ENCODE results near the gene COBL.

COBL gene

DNA sequence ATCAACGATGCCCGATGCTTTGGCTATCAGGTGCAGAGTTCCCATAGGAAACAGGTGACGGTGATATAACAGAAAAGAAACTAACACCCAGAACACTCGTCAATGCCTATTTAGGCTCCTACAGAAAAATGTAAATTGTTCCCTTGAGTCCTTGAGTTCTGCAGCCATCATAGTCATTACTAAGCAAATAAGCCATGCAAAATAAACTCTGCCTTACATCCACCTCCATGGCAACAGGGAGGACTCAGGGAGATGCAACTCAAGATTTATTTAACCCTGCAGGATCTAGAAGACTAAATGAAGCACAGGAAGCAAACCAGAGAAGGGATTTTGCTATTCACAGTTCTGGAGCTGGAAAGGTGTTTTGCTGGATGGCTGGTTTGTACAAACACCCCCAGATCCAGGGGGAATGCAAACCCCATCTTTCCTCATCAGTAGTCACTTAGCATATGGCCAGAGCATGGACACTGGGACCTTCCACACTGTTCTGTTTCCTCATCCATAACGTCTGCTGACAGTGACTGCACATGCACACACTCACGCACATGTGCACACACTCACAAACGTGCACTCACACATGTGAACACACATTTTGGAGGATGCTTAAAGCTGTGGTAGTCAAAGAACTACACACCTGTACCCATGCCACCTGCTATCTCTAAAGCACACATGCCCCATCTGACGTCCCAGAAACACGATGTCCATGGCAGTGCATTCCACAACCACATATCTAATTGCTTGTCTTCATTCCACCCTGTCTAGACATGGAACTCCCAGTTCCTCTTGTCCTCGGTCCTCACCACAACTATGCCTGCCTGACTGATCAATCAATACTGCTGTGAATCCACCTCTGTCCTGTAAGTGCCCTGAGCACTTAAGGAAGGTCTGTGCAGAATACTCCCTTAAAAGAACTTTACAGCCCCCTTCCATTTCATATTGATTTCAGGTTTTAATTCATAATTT is 178.2 kb downstream of the COBL start:
- no peak for DNase-seq

DNA sequence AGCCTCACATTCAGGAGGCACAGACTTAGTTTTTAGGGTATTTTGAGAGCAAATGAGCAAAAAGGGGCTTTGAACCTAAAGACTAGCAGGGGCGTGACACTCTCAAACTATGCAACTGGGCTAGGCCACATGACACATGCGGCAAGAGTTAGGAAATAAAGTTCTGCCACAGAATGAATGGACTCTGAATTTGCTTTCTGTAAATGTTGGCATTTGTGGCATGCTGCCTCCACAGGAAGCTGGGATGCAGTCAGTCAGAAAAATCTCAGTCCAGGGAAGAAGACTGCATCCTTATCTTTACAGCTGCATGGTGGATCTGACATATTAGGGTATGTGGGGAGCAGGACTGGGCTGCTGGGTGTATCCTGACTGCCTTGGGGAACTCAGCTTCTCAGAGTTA is 181.0 kb downstream of the COBL start:
- DNase-seq: no peak

DNA sequence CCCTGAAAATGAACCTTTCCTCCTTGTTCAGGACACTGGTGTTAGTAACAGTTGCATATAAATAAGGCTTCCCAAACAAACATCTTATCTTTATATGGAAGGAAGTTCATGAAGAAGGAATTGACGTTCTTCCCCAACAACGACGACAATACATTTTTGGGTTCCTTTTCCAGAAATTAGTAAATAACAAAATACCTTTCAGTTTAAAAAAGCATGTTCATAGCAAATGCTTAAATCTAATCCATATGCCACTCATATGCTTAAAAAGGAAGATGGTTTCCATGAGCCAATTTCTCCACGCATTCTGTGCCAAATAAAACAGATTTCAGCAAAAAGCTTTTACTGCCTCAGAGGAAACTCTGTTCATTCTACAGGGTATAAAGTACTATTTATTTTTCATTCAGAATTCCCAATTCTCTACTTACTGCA is 182.6 kb downstream of the COBL start:
- no peak for DNase-seq

DNA sequence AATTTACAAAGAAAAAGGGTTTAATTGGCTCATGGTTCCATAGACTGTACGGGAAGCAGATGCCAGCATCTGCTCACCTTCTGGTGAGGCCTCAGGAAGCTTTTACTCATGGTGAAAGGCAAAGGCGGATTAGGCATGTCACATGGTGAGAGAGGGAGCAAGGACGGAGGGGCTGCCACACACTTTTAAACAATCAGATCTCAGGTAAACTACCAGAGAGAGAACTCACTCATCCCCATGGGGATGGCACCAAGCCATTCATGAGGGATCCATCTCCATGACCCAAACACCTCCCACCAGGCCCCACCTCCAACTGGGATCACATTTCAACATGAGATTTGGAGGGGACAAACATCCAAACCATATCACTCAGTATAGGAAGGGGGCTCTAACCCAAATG is 183.9 kb downstream of the COBL start:
- no peak for DNase-seq

DNA sequence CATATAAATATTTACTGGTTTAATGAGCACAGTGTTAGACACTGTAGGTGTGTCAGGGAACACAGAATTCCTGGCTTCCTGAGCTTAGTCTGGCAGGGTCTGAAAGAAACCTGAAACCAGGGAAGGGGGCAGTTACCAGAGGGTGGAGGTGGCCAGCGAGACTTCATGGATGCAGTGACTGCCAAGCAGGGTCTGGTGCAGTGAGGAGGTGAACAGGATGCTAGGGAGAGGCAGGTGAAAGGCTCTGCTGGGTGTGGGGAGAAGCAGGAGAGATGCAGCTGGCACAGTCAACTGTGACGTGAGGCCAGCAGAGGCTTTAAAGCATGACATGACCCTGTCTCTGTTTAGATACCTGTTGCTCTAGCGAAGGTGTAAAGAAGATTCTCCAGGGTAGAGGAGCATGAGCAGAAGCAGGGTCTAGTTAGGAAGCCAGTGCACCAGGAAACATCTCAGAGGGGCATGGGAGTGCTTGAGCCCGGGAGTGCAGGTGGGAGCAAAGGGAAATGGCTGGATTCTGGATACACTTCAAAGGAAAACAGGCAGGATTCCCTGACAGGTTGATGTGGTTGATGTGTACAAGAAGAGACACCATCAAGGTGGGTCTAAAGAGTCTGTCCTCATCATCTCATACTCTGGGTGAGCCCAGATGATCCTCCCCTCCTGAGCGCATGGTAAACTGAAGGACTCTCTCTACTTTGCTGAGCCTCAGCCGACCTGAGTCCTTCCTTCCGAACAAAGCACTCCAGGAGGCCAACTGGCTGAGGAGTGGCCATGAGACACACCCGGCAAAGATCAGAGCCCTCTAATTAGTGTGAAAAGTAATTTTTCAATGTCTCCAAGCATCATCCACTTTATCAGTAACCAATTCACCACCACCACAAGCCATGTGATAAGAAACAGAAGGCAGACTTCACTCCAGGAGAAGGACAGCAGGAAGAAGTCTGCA is 186.8 kb downstream of the COBL start:
- DNase-seq: no peak

DNA sequence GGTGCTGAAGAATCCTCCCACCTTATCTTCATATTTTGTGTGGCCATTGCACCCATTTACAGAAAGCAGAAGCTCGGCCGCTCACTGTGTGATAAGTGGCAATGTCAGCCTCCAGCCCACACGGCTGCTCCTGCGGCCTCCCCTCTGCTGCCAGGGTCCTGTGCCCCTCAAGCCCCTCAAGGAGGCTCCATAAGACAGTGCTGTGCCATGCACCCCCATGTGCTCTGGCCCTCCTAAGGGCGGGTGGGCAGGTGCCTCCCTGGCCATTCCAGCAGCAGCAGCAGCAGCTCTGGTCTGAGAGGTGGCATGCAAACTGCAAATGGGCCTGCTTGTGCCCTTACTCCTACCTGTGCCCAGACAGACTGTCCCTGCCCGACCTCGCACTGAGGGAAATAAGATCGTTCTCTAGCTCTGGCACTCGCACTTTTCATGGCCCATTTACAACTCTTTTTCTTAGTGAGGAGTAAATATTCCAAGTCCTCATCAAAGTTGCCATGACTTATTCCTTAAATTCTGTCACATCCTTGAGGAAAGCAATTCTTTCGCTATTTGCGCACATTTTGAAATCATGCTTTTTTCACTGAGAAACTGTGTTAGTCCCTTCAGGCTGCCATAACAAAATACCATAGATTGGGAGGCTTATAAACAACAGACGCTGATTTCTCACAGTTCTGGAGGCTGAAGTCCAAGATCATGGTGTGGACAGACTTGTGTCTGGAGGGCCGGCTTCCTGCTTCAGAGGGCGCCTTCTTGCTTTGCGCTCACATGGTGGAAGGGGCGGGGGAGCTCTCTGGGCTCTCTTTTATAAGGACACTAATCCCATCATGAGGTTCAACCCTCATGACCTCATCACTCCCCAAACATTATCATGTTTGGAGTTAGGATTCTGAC is 187.8 kb downstream of the COBL start:
- no peak for DNase-seq

DNA sequence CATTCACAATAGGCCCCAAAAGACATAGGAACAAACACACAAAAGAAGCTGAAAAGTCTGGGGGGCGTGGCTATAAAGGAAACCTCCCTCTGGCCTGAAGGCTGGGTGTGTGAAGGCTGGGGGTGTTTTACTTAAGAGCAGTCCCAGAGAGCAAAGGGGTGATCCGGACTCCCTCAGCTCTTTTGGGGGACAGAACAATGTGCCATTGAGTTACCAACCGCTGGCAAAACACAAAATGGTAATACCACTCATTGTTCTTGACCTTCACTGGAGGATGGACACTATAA is 189.0 kb downstream of the COBL start:
- no peak for DNase-seq

DNA sequence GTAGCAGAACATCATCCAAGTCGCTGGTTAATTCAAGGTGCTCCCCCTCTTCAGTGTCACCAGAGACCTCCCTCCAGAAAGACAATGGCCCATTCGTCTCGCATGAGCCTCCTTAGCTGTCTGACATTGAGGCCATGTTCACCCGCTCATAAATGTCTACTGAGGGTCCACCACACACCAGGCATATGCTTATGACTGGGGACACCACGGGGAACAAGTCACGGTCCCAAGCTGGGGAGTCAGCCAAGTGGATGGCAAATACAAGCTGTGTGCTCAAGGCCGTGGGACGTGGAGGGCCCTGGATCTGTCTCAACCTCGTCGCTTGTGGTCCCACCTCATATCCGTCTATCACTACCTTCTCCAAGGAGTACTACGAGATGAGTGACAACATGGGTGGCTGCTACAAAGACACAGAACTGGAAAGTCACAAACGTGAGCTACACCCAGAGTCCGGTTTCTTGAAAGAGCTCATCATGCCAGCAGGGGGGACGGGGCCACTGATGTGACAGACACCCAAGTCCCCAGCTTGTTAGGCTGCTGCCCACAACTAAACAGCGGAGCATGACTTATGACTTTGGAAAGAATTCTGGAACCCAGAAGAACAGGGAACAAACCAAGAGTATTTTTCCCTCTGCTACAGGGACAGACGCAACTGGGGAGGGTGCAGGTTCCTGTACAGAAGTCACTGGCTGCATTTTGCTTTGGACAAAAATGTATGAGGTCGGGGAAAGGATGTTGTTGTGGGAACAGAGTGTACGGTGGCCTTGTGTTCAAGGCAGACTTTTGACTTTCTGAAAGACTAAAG is 189.6 kb downstream of the COBL start:
- DNase-seq: no peak

DNA sequence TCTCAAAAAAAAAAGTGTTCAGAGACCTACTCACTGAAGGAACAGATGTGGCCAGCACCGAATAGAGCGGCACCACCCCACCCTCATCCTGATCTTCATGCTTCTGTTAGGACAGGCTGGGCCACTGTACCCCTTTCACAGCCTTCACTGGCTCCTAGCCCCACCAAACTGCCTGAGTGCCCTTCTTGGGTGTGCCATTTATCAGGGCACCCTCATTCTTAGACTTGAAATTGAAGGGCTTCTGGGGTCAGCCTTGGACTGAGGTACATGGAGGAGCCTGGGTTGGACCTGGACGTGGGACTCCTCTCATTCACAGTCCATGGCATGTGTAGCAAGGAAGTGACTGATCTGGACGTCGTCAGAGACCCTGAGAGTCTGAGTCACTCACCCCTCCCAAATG is 190.3 kb downstream of the COBL start:
- DNase-seq: no peak

DNA sequence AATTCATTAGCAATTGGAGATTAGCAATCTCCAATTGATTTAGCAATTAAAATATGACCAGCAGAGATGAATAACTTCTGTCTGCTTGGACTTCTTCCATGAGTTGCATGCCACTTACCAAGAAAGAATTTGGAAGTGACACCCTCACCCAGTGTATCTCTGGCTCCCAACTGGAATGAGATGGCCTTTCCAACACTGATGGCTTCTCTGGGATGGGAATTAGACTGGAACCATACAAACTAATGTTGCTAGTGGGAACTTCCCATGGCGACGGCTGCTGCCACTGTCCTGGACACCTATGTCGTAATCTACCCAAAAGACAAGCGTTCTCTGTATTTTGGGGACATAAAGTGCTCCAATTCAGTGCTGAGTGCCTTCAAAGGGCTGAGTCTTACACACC is 192.3 kb downstream of the COBL start:
- no peak for DNase-seq

DNA sequence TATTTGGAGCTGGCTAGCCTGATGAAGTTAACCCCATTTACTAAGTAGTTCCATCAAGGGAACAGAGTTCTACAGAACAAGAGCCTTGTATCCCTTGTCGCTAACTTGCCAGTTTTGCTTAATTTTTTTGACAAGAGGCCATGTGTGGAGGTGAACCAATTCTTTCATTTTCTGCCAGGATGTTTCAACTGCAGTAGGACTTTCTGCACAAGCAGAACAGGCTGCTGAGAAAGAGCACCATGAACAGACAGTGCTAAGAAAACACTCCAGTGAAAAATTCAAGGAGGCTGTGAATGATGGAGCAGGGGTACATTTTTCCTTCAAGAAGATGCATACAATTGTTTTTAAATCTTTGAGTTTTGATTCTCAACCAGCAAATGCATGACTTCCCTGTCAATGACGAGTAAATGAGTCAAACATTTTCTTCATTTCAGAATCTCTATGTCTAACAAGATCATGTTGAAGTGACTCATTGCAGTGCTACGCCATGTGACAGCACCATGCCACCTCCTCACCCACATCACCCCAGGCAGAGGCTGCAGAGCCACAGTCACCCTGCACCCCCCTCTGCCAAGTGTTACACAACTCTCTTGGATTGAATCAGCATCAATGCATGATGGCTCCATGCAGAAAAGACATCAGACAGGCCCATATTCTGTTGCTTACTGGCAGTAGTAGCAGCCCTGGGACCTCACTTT is 193.1 kb downstream of the COBL start:
- no peak for DNase-seq

DNA sequence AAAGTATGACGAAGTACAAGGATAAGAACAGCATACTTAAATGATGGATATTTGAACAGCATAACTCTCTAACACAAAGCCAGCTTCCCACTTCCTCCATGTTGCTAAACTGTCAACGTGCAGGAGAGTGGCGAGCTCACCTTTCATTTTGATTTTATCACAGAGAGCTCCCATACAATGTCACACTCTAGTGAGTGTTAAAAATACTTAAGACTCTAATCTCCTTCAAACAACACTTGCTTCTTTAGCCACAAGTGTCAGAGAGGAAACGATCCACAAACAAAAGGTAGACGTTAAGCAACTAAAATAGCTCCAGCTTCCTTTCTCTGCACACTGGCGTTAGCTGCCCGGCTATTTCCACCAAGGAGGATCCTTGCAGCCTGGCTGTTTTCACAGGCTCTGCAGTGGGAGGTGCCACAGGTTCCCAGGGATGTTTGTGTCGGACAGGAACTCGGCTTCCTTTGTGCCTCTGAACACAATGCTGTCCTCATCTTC is 194.6 kb downstream of the COBL start:
- no peak for DNase-seq

DNA sequence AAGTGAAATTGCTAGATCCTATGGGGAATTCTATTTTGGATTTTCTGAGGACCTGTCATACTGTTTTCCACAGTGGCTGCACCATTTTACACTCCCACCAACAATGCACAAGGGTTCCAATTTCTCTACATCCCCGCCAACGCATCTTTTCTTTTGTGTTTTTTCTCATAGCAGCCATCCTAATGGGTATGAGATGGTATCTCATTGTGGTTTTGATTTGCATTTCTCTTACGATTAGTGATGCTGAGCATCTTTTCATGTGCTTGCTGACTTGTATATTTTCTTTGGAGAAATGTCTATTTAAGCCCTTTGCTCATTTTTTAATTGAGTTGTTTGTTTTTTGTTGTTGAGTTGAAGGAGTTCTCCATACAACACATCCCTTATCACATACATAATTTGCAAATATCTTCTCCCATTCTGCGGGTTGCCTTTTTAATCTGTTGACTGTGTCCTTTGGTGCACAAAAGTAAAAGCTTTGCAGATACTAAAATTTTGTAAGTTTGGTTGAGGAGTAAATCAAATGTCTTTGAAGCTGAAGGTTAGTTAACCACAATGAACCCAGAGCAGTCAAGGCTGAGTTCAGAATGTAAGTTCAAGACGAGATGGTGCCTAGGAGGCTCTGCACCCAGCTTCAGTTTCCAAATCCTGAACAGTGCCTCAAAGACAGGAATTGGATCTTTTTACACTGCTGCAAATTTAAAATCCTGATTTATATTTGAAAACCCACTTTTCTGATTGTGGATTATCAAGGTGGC is 195.4 kb downstream of the COBL start:
- DNase-seq: no peak

DNA sequence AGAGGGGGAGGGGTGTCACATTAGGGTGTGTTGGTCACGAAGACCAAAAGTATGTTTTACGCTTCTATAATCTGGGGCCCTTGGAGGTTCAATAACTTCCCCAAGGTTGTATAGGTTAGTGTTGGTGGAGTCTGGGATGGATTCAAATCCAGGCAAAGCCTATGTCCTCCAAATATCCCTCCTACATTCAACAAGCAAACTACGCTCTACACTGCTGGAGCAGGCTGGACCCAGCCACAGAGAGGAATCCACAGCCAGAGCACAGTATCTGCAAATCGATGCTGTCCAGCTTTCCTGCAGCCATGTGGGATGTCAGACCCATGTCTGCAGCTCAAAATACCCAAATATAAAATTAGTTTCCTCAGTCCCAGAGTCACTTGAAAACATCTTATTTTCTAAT is 198.0 kb downstream of the COBL start:
- no peak for DNase-seq

DNA sequence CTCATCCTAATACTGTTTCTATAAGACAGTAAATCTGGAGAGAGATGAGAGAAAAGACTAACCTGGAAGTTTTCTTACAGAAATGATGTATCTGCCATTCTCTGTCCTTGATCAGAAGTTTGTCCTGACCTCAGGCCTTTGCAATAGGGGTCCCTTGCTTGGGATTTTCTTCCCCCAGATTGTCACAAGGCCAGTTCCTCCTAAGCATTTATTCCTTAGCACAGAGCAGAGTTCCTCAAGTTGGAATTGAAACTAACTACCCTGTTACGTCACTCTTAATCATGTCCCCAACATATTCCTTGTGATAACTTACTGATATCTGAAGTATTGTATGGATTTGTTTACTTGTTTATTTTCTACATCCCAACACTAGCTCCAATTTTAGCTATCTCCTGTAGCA is 202.1 kb downstream of the COBL start:
- DNase-seq: no peak

DNA sequence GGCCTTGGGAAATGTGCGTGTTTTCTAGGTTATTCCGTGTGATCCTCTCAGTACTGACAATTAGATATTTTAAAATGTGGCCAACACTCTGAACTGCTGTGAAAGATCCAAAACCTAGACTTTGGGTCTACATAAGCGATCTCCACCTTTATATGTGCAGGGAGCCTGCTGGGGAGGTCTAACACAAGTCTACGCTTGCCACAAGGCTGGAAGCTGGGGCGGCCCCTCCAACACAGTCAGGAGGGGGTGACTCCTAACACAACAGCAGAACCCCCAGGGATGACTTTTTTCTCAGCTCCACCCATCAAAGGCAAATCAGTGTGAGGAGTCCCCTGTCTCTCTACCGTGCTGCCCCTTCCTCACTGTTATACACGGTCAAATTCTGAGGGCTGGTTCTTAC is 202.6 kb downstream of the COBL start:
- DNase-seq: no peak

DNA sequence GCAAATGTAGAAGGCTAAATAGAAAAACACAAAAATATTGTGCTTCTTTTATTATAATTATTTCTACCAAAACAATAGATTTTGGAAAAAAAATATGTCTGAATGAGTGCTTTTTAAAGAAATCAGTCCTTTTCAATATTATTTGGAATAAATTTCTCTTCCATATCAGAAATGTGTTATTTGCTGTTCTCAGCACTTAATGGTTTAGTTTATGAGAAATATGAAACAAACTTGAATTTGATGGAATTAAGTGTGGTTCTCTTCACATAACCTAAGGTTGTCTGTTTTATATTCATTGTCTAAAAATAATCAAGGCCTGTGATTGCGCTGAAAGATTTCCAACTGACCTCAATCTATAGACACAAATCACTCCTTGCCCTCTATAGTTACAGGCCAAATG is 203.0 kb downstream of the COBL start:
- DNase-seq: no peak

DNA sequence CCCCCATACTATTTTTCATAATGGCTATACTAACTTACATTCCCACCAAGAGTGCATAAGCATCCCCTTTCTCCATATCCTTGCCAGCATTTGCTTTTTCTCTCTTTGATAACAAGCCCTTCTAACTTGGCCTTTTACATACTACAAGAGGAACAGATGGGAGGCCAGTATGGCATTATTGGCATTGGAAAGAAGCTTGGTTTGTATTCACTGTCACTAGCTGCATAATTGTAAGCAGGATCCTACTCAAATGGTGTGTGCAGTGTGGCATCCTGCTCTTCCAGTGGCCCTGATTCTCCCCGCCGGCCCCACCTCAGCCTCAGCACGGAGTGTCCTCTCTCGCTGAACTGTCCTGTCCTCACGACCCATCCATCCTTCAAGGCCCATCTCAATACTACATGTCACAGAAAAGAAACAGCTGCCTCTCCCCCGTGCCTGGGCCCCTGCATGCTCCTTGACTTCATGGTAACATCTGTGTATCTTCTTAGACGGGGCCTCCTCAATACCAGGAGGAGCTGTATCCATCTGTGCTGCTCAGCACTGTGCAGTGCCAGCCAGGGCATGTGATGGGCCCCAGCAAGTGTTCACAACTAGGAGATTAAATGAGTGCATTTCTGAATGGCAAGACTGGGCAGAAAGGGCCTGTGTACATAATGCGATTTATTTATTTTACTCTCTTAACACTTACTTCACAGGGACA is 205.2 kb downstream of the COBL start:
- DNase-seq: no peak

DNA sequence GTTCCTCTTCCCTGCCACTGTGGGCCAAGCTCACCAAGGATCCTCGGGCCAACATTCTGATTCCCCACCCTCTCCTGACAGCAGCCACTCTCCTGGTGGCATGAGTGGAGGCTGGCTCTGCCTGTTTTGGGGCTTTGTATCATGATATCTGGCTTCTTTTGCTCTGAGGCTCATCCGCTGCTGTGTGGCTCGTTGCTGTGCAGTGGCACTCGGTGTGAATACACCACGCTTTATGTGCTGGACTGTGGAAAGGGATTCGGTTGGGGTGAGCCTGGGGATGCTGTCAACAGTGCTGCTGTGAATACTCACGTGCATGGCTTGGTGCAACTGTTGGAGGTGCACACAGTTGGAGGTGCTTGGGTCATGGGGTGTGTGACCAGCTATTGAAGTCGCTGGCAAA is 208.5 kb downstream of the COBL start:
- no peak for DNase-seq

DNA sequence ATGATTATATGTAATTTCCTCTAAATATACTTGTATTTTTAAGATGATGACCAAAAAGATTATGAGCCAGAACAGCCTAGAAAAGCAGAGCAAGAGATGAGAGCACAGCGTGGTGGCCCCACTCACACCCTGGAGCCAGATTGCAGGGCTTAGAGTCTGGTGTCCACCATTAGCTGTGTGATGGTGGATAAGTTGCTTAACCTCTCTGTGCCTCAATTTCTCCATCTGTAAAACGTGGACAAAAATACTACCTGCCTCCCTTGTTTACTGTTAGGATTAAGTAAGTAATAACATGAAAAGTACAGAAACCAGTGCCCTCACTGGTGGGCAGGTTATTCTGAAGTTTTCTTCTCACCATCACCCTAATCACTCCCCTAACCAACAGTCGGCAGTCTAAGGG is 212.3 kb downstream of the COBL start:
- DNase-seq: no peak
